Parathyroid adenoma (tissue), 2 donors: Measurements from ENCODE around the gene FOXA3.

Experiments
- H2AFZ ChIP-seq: fragments of 300-600 bp; sonication (generic); one replicate; pipeline ENCODE4 v1.7.0; 2017; ENCODE audit warnings: antibody characterized with exemption, mild to moderate bottlenecking
- H3K27ac ChIP-seq: fragments of 300-600 bp; sonication (generic); one replicate; pipeline ENCODE4 v1.7.0; 2017
- H3K27me3 ChIP-seq: fragments of 300-600 bp; sonication (generic); one replicate; pipeline ENCODE4 v1.7.0; 2017; ENCODE audit warnings: low read length; ENCODE audit not compliant: control insufficient read depth, insufficient read depth
- H3K36me3 ChIP-seq: fragments of 300-600 bp; sonication (generic); one replicate; pipeline ENCODE4 v1.7.0; 2017; ENCODE audit warnings: low read length; ENCODE audit not compliant: control insufficient read depth, insufficient read depth
- H3K4me1 ChIP-seq: fragments of 300-600 bp; sonication (generic); one replicate; pipeline ENCODE4 v1.7.0; 2017; ENCODE audit warnings: control low read depth
- H3K4me2 ChIP-seq: fragments of 300-600 bp; sonication (generic); one replicate; pipeline ENCODE4 v1.7.0; 2017; ENCODE audit warnings: low read length
- H3K4me3 ChIP-seq: fragments of 300-600 bp; sonication (generic); one replicate; pipeline ENCODE4 v1.7.0; 2017; ENCODE audit warnings: low read depth, low read length
- H3K79me2 ChIP-seq: fragments of 300-600 bp; sonication (generic); one replicate; pipeline ENCODE4 v1.7.0; 2017; ENCODE audit warnings: control low read depth
- H3K9ac ChIP-seq: fragments of 300-600 bp; sonication (generic); one replicate; pipeline ENCODE4 v1.7.0; 2017; ENCODE audit warnings: mild to moderate bottlenecking
- H3K9me3 ChIP-seq: fragments of 300-600 bp; sonication (generic); one replicate; pipeline ENCODE4 v1.7.0; 2017; ENCODE audit warnings: low read length; ENCODE audit not compliant: control insufficient read depth
- TF ChIP-seq, protein P1 (sequence below): fragments of 300-600 bp; sonication (generic); IDR thresholded peaks from one replicate; pipeline ENCODE4 v1.7.0; 2017; ENCODE audit warnings: antibody characterized with exemption, mild to moderate bottlenecking
- donor health status: primary hyperparathyroidism.

FOXA3 gene

DNA sequence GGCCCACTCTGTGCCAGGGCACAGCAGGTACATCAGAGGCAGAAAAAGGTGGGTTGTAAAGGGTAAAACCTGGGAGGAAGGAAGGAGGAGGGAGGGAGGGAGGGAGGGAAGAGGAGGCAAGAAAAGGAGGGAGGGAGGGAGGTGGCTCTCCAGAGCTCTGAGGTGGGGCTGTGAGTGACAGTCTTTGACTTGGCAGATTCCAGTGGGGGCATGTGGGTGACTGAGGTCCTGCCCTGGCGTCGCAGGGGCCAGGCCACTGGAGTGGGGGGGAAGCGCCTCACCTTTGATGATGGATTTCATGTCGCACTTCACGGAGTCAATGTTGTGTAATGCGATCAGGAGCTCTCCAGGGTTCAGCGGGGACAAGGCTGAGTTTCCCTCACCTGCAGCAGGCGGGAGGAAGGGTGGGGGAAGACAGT is 43.0 kb upstream of the FOXA3 start:
- Histone ChIP-seq H3K4me2 (no peak overlapping the region), H3K4me3 (no peak overlapping the region), H3K9ac (no peak overlapping the region), H3K79me2 (no peaks in the 10 kb centered on the region), H3K27ac (no peak overlapping the region), H2AFZ (no peak overlapping the region), H3K9me3 (no peaks in the 10 kb centered on the region), H3K36me3 (no peaks in the 10 kb centered on the region), H3K27me3 (no peaks in the 10 kb centered on the region), H3K4me1 (no peaks in the 10 kb centered on the region)
- TF ChIP-seq, protein P1, sequence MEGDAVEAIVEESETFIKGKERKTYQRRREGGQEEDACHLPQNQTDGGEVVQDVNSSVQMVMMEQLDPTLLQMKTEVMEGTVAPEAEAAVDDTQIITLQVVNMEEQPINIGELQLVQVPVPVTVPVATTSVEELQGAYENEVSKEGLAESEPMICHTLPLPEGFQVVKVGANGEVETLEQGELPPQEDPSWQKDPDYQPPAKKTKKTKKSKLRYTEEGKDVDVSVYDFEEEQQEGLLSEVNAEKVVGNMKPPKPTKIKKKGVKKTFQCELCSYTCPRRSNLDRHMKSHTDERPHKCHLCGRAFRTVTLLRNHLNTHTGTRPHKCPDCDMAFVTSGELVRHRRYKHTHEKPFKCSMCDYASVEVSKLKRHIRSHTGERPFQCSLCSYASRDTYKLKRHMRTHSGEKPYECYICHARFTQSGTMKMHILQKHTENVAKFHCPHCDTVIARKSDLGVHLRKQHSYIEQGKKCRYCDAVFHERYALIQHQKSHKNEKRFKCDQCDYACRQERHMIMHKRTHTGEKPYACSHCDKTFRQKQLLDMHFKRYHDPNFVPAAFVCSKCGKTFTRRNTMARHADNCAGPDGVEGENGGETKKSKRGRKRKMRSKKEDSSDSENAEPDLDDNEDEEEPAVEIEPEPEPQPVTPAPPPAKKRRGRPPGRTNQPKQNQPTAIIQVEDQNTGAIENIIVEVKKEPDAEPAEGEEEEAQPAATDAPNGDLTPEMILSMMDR, result no peak

DNA sequence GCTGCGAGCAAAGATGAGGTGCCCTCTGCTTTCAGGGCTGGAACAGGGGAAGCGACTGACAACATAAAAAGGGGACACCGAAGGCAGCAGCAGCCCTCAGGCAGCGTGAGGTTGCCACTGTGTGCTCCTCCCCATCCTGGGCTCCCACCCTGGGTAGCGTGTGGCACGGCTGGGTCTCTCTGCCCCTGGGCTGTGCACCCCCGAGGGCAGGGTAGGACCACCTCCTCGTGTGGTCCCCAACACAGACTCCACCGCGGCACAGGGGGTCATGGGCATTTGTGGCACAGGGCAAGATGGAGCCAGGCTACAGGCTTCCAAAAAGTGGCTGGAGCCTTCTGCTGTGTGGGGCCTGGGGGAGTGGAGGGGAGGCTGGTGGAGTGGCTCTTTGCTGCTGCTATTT is 42.6 kb upstream of the FOXA3 start:
- H3K9me3 ChIP-seq, result no peaks in the 10 kb centered on the region
- no peak overlapping the region for H3K27ac ChIP-seq
- H3K4me2 ChIP-seq, result no peak overlapping the region
- H2AFZ ChIP-seq, result no peak overlapping the region
- no peaks in the 10 kb centered on the region for H3K4me1 ChIP-seq
- H3K9ac ChIP-seq, result no peak overlapping the region
- H3K36me3 ChIP-seq, result no peaks in the 10 kb centered on the region
- H3K4me3 ChIP-seq, result no peak overlapping the region
- H3K79me2 ChIP-seq, result no peaks in the 10 kb centered on the region
- no peaks in the 10 kb centered on the region for H3K27me3 ChIP-seq
- TF ChIP-seq, protein P1, result no peak

DNA sequence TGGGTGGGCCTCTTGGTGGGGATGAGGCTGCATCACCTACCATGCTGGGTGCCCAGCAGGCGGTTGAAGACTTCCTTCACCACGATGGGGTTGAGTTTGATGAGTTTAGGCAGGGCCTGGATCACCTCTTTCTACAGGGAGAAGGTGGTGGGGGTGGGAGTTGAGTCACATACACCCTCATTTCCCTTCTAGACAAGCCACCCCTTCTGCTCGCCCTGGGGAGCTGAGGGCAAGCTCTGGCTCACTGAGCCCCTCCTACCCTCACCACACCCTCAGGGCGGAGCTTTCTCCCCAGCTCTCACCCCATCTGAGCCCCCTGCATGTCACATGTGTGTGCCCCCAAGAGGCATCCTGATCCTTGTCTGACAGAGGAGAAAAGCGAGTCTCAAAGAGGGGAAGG is 41.4 kb upstream of the FOXA3 start:
- no peak overlapping the region for H3K4me3 ChIP-seq
- H3K79me2 ChIP-seq, result no peaks in the 10 kb centered on the region
- H3K27ac ChIP-seq, result no peak overlapping the region
- no peak overlapping the region for H3K9ac ChIP-seq
- H3K4me2 ChIP-seq, result no peak overlapping the region
- H3K36me3 ChIP-seq, result no peaks in the 10 kb centered on the region
- TF ChIP-seq, protein P1, result no peak
- H3K27me3 ChIP-seq, result no peaks in the 10 kb centered on the region
- H3K4me1 ChIP-seq, result peaks cover 7% of the 10 kb centered on the region
- H2AFZ ChIP-seq, result no peak overlapping the region
- no peaks in the 10 kb centered on the region for H3K9me3 ChIP-seq

DNA sequence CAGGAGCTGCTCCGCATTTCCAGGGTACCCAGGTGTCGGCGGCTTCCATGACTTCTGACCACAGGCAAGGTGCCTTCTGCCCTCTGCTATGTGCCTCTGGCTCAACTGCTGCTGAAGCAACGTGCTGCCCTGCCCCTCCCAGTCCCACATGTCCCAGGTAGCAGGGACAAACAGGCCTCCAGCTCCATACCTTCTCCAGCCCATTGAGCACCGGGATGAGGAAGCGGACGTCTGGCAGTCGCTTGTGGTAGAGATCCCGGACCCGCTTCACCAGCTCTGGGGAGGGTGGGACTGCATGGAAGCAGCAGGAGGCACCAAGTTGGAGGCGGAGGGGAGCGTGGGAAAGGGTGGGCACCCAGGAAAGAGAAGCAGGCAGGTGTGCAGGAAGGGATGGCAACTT is 40.9 kb upstream of the FOXA3 start:
- Histone ChIP-seq H3K9me3 (no peaks in the 10 kb centered on the region), H3K4me3 (no peak overlapping the region), H3K79me2 (no peaks in the 10 kb centered on the region), H3K27ac (no peak overlapping the region), H3K27me3 (no peaks in the 10 kb centered on the region), H3K4me2 (no peak overlapping the region), H3K9ac (no peak overlapping the region), H3K4me1 (peaks cover 11% of the 10 kb centered on the region), H3K36me3 (no peaks in the 10 kb centered on the region), H2AFZ (no peak overlapping the region)
- TF ChIP-seq, protein P1, result no peak

DNA sequence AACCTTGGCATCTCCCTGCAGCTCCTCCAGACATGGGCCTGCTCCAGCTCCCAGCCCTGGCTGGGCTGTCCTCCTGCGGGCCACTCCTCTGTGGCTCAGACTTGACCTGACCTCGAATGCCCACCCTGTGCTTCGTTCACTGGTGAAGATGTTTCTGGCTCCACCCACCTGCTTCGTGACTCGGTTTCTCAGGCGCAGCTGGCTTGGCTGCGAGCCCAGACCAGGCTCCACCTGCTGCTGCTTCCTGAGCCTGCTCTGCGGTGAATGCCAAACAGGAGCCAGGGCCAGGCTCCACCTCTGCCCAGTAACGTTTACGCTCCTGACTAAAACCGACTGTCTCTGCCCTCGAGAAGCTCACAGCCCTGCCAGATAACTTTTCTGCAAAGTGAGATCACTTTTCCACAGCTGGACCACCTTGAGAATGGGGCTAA is 40.1 kb upstream of the FOXA3 start:
- H3K36me3 ChIP-seq, result no peaks in the 10 kb centered on the region
- H3K27me3 ChIP-seq, result no peaks in the 10 kb centered on the region
- H3K9ac ChIP-seq, result no peak overlapping the region
- H3K9me3 ChIP-seq, result no peaks in the 10 kb centered on the region
- peaks cover 11% of the 10 kb centered on the region for H3K4me1 ChIP-seq
- H3K4me3 ChIP-seq, result no peak overlapping the region
- TF ChIP-seq, protein P1, result no peak
- H3K27ac ChIP-seq, result no peak overlapping the region
- H2AFZ ChIP-seq, result no peak overlapping the region
- no peaks in the 10 kb centered on the region for H3K79me2 ChIP-seq
- no peak overlapping the region for H3K4me2 ChIP-seq
